ENCODE results near the gene LYPLAL1. TPM values are rescaled to one million over a fixed set of nuclear protein-coding genes. Genes with fewer than 3 reads are reported as not detected.
"Not testable (repeated sequence)": the region's sequence is repeated elsewhere in the genome, so short reads cannot be mapped to it uniquely, and the experiment has no call there.

The LYPLAL1 gene
- total and polyA plus RNA-seq, 3 donors from 2014 or later: 20.8 to 33.8 (median 26.5) TPM

DNA sequence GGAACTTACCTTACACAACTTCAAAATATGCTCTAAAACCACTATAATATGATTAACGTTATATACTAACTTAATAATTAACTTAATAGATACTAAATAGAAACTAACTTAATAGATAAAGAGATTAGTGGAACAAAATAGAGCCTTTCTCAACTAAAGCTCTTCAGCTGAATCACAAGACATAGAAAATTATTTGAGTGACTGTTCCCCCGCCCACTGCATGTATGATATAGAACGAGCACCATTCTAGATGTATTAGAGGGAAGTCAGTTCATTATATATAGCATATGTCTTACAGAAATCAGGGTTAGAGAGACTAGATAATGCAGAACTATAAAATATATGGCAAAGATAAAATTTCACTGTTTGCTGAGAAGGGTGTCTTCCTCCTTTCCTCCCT is 16.3 kb downstream of the LYPLAL1 start:
- Histone ChIP-seq H3K36me3 (ENCODE audit: low read depth, missing control alignments) (no peaks in the 10 kb centered on the region), H3K27ac (no peak overlapping the region), H3K4me3 (no peak overlapping the region), H3K27me3 (no peaks in the 10 kb centered on the region), H3K4me1 (no peaks in the 10 kb centered on the region), H3K9me3 (no peaks in the 10 kb centered on the region)
- DNase-seq: no peak
- TF ChIP-seq POLR2A (IDR thresholded peaks at IDR 0.05) (no peak), CTCF (IDR thresholded peaks at IDR 0.05) (no peak)
- WGBS, 2 donors: 79 to 83% methylated on average over 3 of the region's 3 CpGs
- intact Hi-C loops (cut with DNase I; ENCODE audit: low total_unique reads): no loop called here

DNA sequence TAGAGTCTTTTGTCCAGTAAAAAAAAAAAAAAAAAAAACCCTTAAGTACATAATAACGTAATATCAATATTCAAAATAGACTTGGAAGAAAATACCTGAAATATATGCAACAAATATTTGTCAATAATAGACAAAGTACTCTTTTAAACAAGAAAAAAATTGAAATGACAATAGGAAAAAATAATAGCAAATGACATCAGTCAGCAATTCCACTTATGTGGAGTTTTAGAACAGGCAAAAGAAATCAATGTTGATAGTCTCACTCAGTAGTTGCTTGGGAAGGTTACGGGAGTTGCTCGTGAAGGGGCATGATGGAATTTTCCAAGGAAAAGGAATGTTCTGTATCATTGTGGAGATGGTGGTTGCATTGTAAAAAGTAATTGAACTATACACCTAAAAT is 16.9 kb downstream of the LYPLAL1 start:
- Histone ChIP-seq H3K4me1 (no peaks in the 10 kb centered on the region), H3K27ac (no peak overlapping the region), H3K36me3 (ENCODE audit: low read depth, missing control alignments) (no peaks in the 10 kb centered on the region), H3K4me3 (no peak overlapping the region), H3K9me3 (no peaks in the 10 kb centered on the region), H3K27me3 (no peaks in the 10 kb centered on the region)
- 92 to 94% methylated on average over 3 of the region's 3 CpGs for WGBS, 2 donors
- intact Hi-C loops (cut with DNase I; ENCODE audit: low total_unique reads): no loop called here
- TF ChIP-seq CTCF (IDR thresholded peaks at IDR 0.05) (no peak), POLR2A (IDR thresholded peaks at IDR 0.05) (no peak)
- DNase-seq: no peak

DNA sequence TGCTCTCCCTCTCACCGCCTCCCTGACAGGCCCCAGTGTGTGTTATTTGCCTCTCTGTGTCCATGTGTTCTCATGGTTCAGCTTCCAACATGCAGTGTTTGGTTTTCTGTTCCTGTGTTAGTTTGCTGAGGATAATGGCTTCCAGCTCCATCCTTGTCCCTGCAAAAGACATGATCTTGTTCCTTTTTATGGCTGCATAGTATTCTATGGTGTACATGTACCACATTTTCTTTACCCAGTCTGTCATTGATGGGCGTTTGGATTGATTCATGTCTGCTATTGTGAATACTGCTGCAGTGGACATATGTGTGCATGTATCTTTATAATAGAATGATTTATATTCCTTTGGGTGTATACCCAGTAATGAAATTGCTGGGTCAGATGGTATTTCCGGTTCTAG is 22.2 kb downstream of the LYPLAL1 start:
- H3K36me3 ChIP-seq (ENCODE audit: low read depth, missing control alignments); H3K4me3 ChIP-seq; H3K4me1 ChIP-seq; H3K9me3 ChIP-seq; DNase-seq; H3K27me3 ChIP-seq; H3K27ac ChIP-seq; intact Hi-C loops (cut with DNase I; ENCODE audit: low total_unique reads): not testable (repeated sequence)
- WGBS, 2 donors: 97 to 98% methylated on average over 3 of the region's 3 CpGs

- intact Hi-C loops (cut with DNase I; ENCODE audit: low total_unique reads): no loop called here
- TF ChIP-seq POLR2A (IDR thresholded peaks at IDR 0.05) (no peak), CTCF (IDR thresholded peaks at IDR 0.05) (no peak)
- DNase-seq: no peak
- Histone ChIP-seq H3K36me3 (ENCODE audit: low read depth, missing control alignments) (no peaks in the 10 kb centered on the region), H3K4me3 (no peak overlapping the region), H3K27ac (no peak overlapping the region), H3K4me1 (no peaks in the 10 kb centered on the region), H3K9me3 (no peaks in the 10 kb centered on the region), H3K27me3 (no peaks in the 10 kb centered on the region)
- 95 to 97% methylated on average over 3 of the region's 3 CpGs for WGBS, 2 donors
These were observed 28.0 kb downstream of the LYPLAL1 start for GRCh38 chr1:219201656-219202055.

- H3K4me1 ChIP-seq: no peaks in the 10 kb centered on the region
- H3K36me3 ChIP-seq (ENCODE audit: low read depth, missing control alignments): no peaks in the 10 kb centered on the region
- no peak overlapping the region for H3K4me3 ChIP-seq
- H3K27ac ChIP-seq: no peak overlapping the region
- TF ChIP-seq POLR2A (IDR thresholded peaks at IDR 0.05) (no peak), CTCF (IDR thresholded peaks at IDR 0.05) (no peak)
- intact Hi-C loops (cut with DNase I; ENCODE audit: low total_unique reads): no loop called here
- WGBS, 2 donors: 79 to 82% methylated on average over 2 of the region's 2 CpGs
- DNase-seq: no peak
- no peaks in the 10 kb centered on the region for H3K9me3 ChIP-seq
- H3K27me3 ChIP-seq: no peaks in the 10 kb centered on the region
These were observed 28.9 kb downstream of the LYPLAL1 start for GRCh38 chr1:219202567-219202966.
